Esophagus (tissue), 2 donors: ENCODE measurements around the gene CSNK1E. TPM values are rescaled to one million over a fixed set of nuclear protein-coding genes. Genes with fewer than 3 reads are reported as not detected.

Experiments used
- H3K27ac ChIP-seq, 2 donors: one replicate each; pipeline ENCODE4 v1.5.1; 2013; ENCODE audit warnings: low read depth in 2 of 2, mild to moderate bottlenecking in 2 of 2, inconsistent platforms in 1 of 2, low read length in 1 of 2, moderate library complexity in 1 of 2
- H3K27me3 ChIP-seq, 2 donors: one replicate each; pipeline ENCODE4 v1.6.1; 2013; ENCODE audit warnings: low read length in 2 of 2, control low read depth in 1 of 2, mild to moderate bottlenecking in 1 of 2; ENCODE audit not compliant: insufficient read depth in 2 of 2, control insufficient read depth in 1 of 2
- H3K36me3 ChIP-seq, 2 donors: one replicate each; pipeline ENCODE4 v1.6.1; 2013; ENCODE audit warnings: low read length in 1 of 2; ENCODE audit not compliant: control insufficient read depth in 2 of 2, insufficient read depth in 2 of 2
- H3K4me1 ChIP-seq, 2 donors: one replicate each; pipeline ENCODE4 v1.6.1; 2013; ENCODE audit warnings: low read length in 1 of 2; ENCODE audit not compliant: control insufficient read depth in 2 of 2, insufficient read depth in 2 of 2
- H3K4me3 ChIP-seq, 2 donors: one replicate each; pipeline ENCODE4 v1.5.1; 2013; ENCODE audit warnings: low read length in 2 of 2, mild to moderate bottlenecking in 2 of 2, low read depth in 1 of 2, moderate library complexity in 1 of 2
- H3K9me3 ChIP-seq, 2 donors: one replicate each; pipeline ENCODE4 v1.6.1; 2013; ENCODE audit warnings: mild to moderate bottlenecking in 2 of 2, low read depth in 1 of 2, low read length in 1 of 2, moderate library complexity in 1 of 2; ENCODE audit not compliant: control insufficient read depth in 2 of 2, insufficient read depth in 1 of 2
- WGBS, 2 donors: extraction: QIAGEN DNeasy Blood & Tissue Kit; methylation state at CpG; one replicate each; pipeline ENCODE4 v1.1.7; 2013; 5-methylcytosine and 5-hydroxymethylcytosine counted together
- polyA plus RNA-seq, 2 donors: library from polyadenylated mRNA; stranded (reverse); fragments of 200-250 nt; gene quantifications; one replicate each; pipeline ENCODE4 v1.2.3, GENCODE V29; 2013
- donor health status: healthy with polysubstance abuse.
- donor health status: Bipolar disorder and iron deficiency.

CSNK1E gene
- polyA plus RNA-seq, 2 donors, result 69.4 to 152 TPM

DNA sequence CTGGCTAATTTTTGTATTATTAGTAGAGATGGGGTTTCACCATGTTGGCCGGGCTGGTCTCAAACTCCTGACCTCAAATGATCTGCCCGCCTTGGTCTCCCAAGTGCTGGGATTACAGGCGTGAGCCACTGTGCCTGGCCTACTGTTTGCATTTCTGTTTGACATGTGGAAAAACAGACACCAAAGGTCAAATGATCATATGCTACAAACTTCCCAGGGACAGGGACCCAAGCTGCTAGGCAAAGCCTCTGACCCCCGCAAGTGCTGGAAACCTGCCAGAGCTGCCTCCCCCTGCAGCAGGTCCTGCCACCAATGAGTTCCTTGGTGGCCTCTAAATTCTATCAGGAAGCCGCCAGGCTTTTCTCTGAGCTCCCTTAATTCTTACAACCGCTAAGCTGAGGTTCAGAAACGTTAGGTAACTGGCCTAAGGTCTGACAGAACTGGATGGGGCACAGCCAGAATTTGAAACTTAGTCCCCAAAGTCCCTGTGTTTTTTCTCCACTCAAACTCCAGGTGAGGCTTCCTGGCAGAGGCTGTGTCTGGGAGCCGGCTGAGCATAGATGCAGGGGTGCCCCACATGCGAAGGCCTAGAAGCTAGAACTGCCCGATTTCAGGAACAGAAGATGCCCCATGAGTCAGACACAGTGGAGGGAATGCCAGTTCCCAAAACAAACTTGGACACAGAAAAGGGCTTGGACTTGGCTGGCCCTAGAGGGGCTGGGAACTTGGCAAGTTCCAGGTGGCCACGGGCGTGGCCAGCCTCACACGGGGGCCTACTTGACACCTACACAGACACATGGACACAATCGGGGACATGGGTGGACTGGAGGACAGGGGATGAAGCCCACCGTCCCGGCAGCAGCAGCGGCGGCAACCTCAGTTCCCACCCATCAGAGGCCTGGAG, 7.4 kb downstream of the CSNK1E start:
- H3K27me3 ChIP-seq, result no peaks in the 10 kb centered on the region
- peaks cover 10 to 24% of the 10 kb centered on the region in 2 donors for H3K4me1 ChIP-seq
- H3K27ac ChIP-seq, result peak overlapping the region; percentile 25 to 72
- H3K4me3 ChIP-seq, result peak overlapping the region in 1 of 2 donors; percentile 0
- H3K36me3 ChIP-seq, result peaks cover 3 to 19% of the 10 kb centered on the region in 2 donors
- WGBS, 2 donors, result 48 to 54% methylated on average over 18 of the region's 18 CpGs
- no peaks in the 10 kb centered on the region for H3K9me3 ChIP-seq

GRCh38 chr22:38308791-38309498, 8.3 kb downstream of the CSNK1E start:
- H3K36me3 ChIP-seq, result peaks cover 3 to 24% of the 10 kb centered on the region in 2 donors
- no peaks in the 10 kb centered on the region for H3K9me3 ChIP-seq
- H3K4me1 ChIP-seq, result peaks cover 10 to 26% of the 10 kb centered on the region in 2 donors
- H3K27me3 ChIP-seq, result no peaks in the 10 kb centered on the region
- WGBS, 2 donors, result 79 to 84% methylated on average over 9 to 10 of the region's 10 CpGs
- H3K4me3 ChIP-seq, result no peak overlapping the region
- H3K27ac ChIP-seq, result peak overlapping the region in 1 of 2 donors; percentile 53

DNA sequence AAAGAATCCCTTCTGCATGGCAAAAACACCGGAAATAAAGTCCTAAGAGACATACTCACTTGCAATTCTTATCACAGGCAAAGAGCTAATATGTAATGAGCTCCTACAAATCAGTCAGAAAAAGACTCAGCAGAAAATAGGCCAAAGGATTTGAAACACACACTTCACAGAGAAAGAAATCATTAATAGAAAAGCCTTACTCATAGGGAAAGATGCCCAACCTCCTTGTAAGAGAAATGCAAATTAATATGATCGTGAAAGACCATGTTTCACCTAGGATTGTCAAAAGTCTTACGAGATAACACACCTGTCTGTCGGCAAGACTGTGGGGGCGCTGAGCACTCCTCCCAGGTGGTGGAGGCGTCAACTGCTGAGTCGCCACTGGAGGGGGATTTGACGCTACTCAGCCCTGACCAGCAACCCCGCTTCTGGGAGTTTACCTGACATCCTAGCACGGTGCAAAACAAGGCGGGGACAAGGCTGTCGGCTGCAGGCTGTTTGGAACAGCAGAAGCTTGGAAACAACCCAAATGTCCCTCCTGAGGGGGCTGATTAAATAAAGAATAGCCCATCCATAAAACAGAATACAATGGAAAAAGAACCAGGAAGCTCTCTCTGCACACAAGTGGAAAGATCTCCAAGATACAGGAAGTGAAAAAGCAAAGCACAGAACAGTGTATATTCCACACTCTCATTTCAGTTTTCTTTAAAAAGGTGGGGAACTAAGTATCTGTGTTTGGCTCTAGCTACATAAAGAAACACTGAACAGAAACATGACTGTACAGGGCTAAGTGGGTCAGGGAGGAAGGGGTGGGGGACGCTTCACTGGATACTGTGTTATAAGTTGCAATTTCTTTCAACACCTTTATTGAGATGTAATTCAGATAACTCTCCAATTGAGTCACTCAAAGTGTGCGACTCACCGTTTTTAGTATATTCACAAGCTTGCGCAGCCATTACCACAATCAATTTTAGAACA, 11.5 kb downstream of the CSNK1E start:
- H3K4me3 ChIP-seq, result peak overlapping the region in 1 of 2 donors; percentile 6
- H3K36me3 ChIP-seq, result peaks cover 0 to 33% of the 10 kb centered on the region in 2 donors
- 20 to 25% methylated on average over 16 of the region's 16 CpGs for WGBS, 2 donors
- peaks cover 7 to 21% of the 10 kb centered on the region in 2 donors for H3K4me1 ChIP-seq
- no peaks in the 10 kb centered on the region for H3K27me3 ChIP-seq
- no peaks in the 10 kb centered on the region for H3K9me3 ChIP-seq
- peak overlapping the region; percentile 62 to 69 for H3K27ac ChIP-seq

- no peaks in the 10 kb centered on the region for H3K9me3 ChIP-seq
- peak overlapping the region in 1 of 2 donors; percentile 5 for H3K27ac ChIP-seq
- peaks cover 7 to 22% of the 10 kb centered on the region in 2 donors for H3K4me1 ChIP-seq
- 82 to 92% methylated on average over 13 of the region's 13 CpGs for WGBS, 2 donors
- no peak overlapping the region for H3K4me3 ChIP-seq
- H3K27me3 ChIP-seq, result no peaks in the 10 kb centered on the region
- H3K36me3 ChIP-seq, result peaks cover 3 to 43% of the 10 kb centered on the region in 2 donors
Observed at GRCh38 chr22:38304526-38304925, 12.7 kb downstream of the CSNK1E start.

GRCh38 chr22:38303974-38304373, 13.3 kb downstream of the CSNK1E start:
- Histone ChIP-seq H3K9me3 (no peaks in the 10 kb centered on the region), H3K27ac (peak overlapping the region in 1 of 2 donors; percentile 28), H3K27me3 (no peaks in the 10 kb centered on the region), H3K36me3 (peaks cover 3 to 47% of the 10 kb centered on the region in 2 donors), H3K4me1 (peaks cover 4 to 23% of the 10 kb centered on the region in 2 donors), H3K4me3 (no peak overlapping the region)
- 80 to 81% methylated on average over 5 of the region's 5 CpGs for WGBS, 2 donors

- Histone ChIP-seq H3K27ac (no peak overlapping the region), H3K4me1 (peaks cover 3 to 19% of the 10 kb centered on the region in 2 donors), H3K27me3 (no peaks in the 10 kb centered on the region), H3K9me3 (no peaks in the 10 kb centered on the region), H3K36me3 (peaks cover 8 to 48% of the 10 kb centered on the region in 2 donors), H3K4me3 (no peak overlapping the region)
- 94 to 95% methylated on average over 19 of the region's 19 CpGs for WGBS, 2 donors
Observed at GRCh38 chr22:38302906-38303305, 14.3 kb downstream of the CSNK1E start.

- H3K27ac ChIP-seq, result peak overlapping the region in 1 of 2 donors; percentile 73
- peaks cover 14 to 68% of the 10 kb centered on the region in 2 donors for H3K36me3 ChIP-seq
- WGBS, 2 donors, result 87 to 89% methylated on average over 3 of the region's 3 CpGs
- H3K9me3 ChIP-seq, result no peaks in the 10 kb centered on the region
- H3K27me3 ChIP-seq, result no peaks in the 10 kb centered on the region
- no peak overlapping the region for H3K4me3 ChIP-seq
- peaks cover 3 to 19% of the 10 kb centered on the region in 2 donors for H3K4me1 ChIP-seq
Observed at GRCh38 chr22:38300946-38301345, 16.3 kb downstream of the CSNK1E start.

DNA sequence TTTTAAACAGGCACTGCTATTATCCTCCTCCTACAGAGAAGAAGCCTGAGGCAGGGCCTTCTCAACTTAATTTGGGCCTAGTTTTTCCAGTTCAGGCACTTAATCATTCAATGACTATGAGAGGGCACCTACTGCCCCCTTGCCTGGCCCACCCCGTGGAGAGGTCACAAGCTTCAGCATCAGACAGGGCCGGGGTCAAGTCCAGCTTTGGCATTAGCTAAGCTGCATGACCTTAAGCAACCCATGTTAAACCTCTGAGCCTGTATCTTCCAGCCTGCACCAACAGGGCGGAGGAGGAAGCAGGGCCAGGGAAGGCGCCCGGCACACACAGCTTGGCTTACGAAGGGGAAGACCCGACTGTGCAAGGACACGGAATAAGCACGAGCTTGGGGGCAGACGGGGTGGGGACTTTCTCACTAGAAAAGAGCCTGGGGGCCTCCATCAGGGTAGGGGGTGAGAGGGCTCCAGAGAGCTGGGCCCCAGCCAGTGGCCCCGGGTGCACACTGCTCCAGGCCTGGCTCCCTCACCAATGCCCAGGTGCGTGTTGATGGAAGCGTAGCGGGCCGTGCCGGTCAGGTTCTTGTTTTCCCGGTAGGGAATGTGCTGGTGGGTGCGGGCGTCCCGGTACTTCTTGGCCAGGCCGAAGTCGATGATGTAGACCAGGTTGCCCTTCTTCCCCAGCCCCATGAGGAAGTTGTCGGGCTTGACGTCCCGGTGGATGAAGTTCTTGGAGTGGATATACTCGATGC, 16.9 kb downstream of the CSNK1E start:
- Histone ChIP-seq H3K4me1 (peaks cover 3 to 19% of the 10 kb centered on the region in 2 donors), H3K4me3 (no peak overlapping the region), H3K36me3 (peaks cover 14 to 68% of the 10 kb centered on the region in 2 donors), H3K9me3 (no peaks in the 10 kb centered on the region), H3K27me3 (no peaks in the 10 kb centered on the region), H3K27ac (peak overlapping the region; percentile 64 to 77)
- 76 to 86% methylated on average over 26 of the region's 26 CpGs for WGBS, 2 donors
